IPS-11a (cell line): ENCODE data around the gene TYK2.
A peak's percentile ranks its signal among the peaks of the same experiment; 100 is the strongest.

Experiments
- H3K4me3 ChIP-seq: one replicate; pipeline ENCODE4 v1.5.1; 2013; ENCODE audit warnings: low read depth, low read length, control low read depth

Gene TYK2

GRCh38 chr19:10316229-10317044, 63.9 kb downstream of the TYK2 start:
- H3K4me3 ChIP-seq: no peak overlapping the region

GRCh38 chr19:10315335-10316214, 64.8 kb downstream of the TYK2 start, which contains the start of gene FDX2:
FDX2 (minus strand) TSS chr19:10316015; CDS start chr19:10315996, 19 bp downstream.
- peak within 1 kb of the TSS; percentile 84 for H3K4me3 ChIP-seq

- H3K4me3 ChIP-seq: no peak within 1 kb of the TSS
These were observed 70.9 kb downstream of the TYK2 start, which contains the start of gene ZGLP1 for GRCh38 chr19:10309423-10309822. ZGLP1 (minus strand) TSS chr19:10309815.

GRCh38 chr19:10306327-10306726, 74.0 kb downstream of the TYK2 start:
- no peak overlapping the region for H3K4me3 ChIP-seq

GRCh38 chr19:10305139-10305806, 75.1 kb downstream of the TYK2 start:
- H3K4me3 ChIP-seq: no peak overlapping the region
